ENCODE data around the gene CFAP61.

DNA sequence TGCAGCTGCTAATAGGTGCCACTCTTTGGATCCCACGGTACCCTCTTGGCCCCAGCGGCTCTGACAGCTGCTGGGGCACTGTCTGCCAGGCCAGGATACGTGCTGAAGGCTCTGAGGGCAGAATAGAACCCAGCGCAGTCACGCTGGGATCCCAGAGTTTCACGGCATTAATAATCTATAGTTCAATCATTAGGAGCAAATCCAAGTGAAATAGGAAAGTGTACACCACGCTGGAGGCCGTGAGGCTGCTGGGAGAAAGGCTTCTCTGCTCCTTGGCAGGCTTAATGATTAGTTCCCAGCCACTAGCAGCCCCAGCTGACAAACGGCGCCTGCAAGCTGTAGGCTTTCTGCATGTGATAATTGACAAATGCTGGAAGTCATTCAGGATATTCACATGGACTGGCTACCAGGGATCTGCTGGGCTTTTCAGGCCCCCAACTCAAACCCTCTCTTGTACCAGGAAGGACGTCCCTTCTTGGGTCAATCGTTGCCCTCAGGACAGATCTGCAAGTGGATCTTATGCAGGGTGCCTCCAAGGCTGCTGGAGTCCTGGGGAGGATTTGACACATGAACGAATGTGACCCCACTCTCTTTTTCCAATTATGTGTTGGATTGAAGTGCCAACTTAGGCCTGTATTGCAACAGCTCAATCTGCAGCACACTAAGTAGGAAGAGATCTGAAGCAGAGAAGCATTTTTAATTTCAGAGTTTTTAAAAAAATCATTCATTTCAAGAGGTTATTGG is 265.5 kb downstream of the CFAP61 start:
- TF ChIP-seq, protein P1, sequence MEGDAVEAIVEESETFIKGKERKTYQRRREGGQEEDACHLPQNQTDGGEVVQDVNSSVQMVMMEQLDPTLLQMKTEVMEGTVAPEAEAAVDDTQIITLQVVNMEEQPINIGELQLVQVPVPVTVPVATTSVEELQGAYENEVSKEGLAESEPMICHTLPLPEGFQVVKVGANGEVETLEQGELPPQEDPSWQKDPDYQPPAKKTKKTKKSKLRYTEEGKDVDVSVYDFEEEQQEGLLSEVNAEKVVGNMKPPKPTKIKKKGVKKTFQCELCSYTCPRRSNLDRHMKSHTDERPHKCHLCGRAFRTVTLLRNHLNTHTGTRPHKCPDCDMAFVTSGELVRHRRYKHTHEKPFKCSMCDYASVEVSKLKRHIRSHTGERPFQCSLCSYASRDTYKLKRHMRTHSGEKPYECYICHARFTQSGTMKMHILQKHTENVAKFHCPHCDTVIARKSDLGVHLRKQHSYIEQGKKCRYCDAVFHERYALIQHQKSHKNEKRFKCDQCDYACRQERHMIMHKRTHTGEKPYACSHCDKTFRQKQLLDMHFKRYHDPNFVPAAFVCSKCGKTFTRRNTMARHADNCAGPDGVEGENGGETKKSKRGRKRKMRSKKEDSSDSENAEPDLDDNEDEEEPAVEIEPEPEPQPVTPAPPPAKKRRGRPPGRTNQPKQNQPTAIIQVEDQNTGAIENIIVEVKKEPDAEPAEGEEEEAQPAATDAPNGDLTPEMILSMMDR (IDR thresholded peaks at IDR 0.05): no peak
- no peak for TF ChIP-seq POLR2A (IDR thresholded peaks at IDR 0.05)

Data from heart left ventricle (tissue), 13 donors.